OCI-LY7 (cell line): ENCODE data around the gene CDH15. TPM values are rescaled to one million over a fixed set of nuclear protein-coding genes. Genes with fewer than 3 reads are reported as not detected.

Experiments
- BruUV-seq: library from RNA; stranded (reverse); fragments of 400-500 nt; replicated peaks from 2 replicates; lab custom pipeline; 2021; lab: Mats Ljungman, UMichigan
- CTCF ChIA-PET: fragments of 300-600 bp; sonication (Branson Sonifier 250); formaldehyde crosslinking; loops from one replicate; lab custom pipeline; 2022; ENCODE audit warnings: antibody characterized with exemption; ENCODE audit not compliant: unreplicated experiment; lab: Charles Lee
- POLR2A ChIA-PET: fragments of 300-600 bp; sonication (Branson Sonifier 250); formaldehyde crosslinking; loops from one replicate; lab custom pipeline; 2022; ENCODE audit warnings: antibody characterized with exemption; lab: Charles Lee
- DNase-seq: peaks from one replicate; pipeline ENCODE4 v3.0.0-alpha.2; 2015; ENCODE audit warnings: low spot score
- H2AFZ ChIP-seq: fragments of 200-600 bp; sonication (generic), shearing (Covaris generic); 2 replicates; pipeline ENCODE4 v1.6.1; 2014; ENCODE audit warnings: mild to moderate bottlenecking, antibody characterized with exemption, low read length, moderate library complexity
- H3K27ac ChIP-seq: fragments of 200-600 bp; sonication (generic); 2 replicates; pipeline ENCODE4 v1.5.1; 2014; ENCODE audit warnings: mixed run types, low read depth, mild to moderate bottlenecking, moderate library complexity, low read length, inconsistent platforms; ENCODE audit not compliant: poor library complexity, severe bottlenecking
- H3K36me3 ChIP-seq: fragments of 200-600 bp; sonication (generic); 2 replicates; pipeline ENCODE4 v1.6.1; 2014; ENCODE audit warnings: mild to moderate bottlenecking, antibody characterized with exemption, low read length, moderate library complexity, mixed read lengths; ENCODE audit not compliant: insufficient read depth
- H3K4me1 ChIP-seq: fragments of 200-600 bp; sonication (generic); 2 replicates; pipeline ENCODE4 v1.5.1; 2014; ENCODE audit warnings: mild to moderate bottlenecking, low read length; ENCODE audit not compliant: insufficient read depth, poor library complexity, severe bottlenecking
- H3K4me2 ChIP-seq: fragments of 200-600 bp; sonication (generic); 2 replicates; pipeline ENCODE4 v1.6.1; 2014; ENCODE audit warnings: mild to moderate bottlenecking, low read length
- H3K4me3 ChIP-seq: fragments of 200-600 bp; sonication (generic); 2 replicates; pipeline ENCODE4 v1.5.1; 2014; ENCODE audit warnings: mild to moderate bottlenecking, low read depth, low read length; ENCODE audit not compliant: poor library complexity, severe bottlenecking
- H3K79me2 ChIP-seq: fragments of 200-600 bp; sonication (generic); 2 replicates; pipeline ENCODE4 v1.6.1; 2016; ENCODE audit warnings: low read depth, mild to moderate bottlenecking, low read length, moderate library complexity, mixed read lengths; ENCODE audit not compliant: insufficient read depth
- H3K9me2 ChIP-seq: fragments of 200-600 bp; sonication (generic); 2 replicates; pipeline ENCODE4 v1.6.1; 2016; ENCODE audit warnings: mild to moderate bottlenecking, low read length, mixed read lengths; ENCODE audit not compliant: insufficient read depth
- H3K9me3 ChIP-seq: fragments of 200-600 bp; sonication (generic); 2 replicates; pipeline ENCODE4 v1.6.1; 2014; ENCODE audit warnings: mild to moderate bottlenecking, mixed run types, low read length, mixed read lengths
- H4K20me1 ChIP-seq: fragments of 200-600 bp; sonication (generic); 2 replicates; pipeline ENCODE4 v1.6.1; 2014; ENCODE audit warnings: mild to moderate bottlenecking, antibody characterized with exemption, low read length, moderate library complexity, mixed read lengths; ENCODE audit not compliant: insufficient read depth
- EZH2phosphoT487 ChIP-seq: fragments of 200-600 bp; sonication (generic); IDR thresholded peaks from 2 replicates; pipeline ENCODE4 v1.6.1; 2018; ENCODE audit warnings: low read depth, borderline replicate concordance, mild to moderate bottlenecking, mixed run types, antibody characterized with exemption, low read length, moderate library complexity, mixed read lengths
- intact Hi-C: fragments of 100-400 bp; cut with micrococcal nuclease; formaldehyde crosslinking; loops from one replicate; pipeline ENCODE4 v1.10.0; 2022; ENCODE audit not compliant: unreplicated experiment
- total RNA-seq, 2 experiments: library from RNA; depleted of rRNA in 1 of 2; stranded (reverse); fragments of >200 nt in 1 of 2; shearing (Covaris generic) in 1 of 2; gene quantifications; 2 replicates each; pipeline ENCODE4 v1.2.3, GENCODE V29; 2014 to 2022
- TF ChIP-seq, protein P1 (sequence below): fragments of 200-600 bp; sonication (generic); conservative IDR thresholded peaks from 2 replicates; pipeline ENCODE4 v1.5.1; 2014; ENCODE audit warnings: mild to moderate bottlenecking, antibody characterized with exemption, low read length, moderate library complexity, mixed read lengths

The CDH15 gene
- total RNA-seq, 2 experiments from 2014 or later = not detected

DNA sequence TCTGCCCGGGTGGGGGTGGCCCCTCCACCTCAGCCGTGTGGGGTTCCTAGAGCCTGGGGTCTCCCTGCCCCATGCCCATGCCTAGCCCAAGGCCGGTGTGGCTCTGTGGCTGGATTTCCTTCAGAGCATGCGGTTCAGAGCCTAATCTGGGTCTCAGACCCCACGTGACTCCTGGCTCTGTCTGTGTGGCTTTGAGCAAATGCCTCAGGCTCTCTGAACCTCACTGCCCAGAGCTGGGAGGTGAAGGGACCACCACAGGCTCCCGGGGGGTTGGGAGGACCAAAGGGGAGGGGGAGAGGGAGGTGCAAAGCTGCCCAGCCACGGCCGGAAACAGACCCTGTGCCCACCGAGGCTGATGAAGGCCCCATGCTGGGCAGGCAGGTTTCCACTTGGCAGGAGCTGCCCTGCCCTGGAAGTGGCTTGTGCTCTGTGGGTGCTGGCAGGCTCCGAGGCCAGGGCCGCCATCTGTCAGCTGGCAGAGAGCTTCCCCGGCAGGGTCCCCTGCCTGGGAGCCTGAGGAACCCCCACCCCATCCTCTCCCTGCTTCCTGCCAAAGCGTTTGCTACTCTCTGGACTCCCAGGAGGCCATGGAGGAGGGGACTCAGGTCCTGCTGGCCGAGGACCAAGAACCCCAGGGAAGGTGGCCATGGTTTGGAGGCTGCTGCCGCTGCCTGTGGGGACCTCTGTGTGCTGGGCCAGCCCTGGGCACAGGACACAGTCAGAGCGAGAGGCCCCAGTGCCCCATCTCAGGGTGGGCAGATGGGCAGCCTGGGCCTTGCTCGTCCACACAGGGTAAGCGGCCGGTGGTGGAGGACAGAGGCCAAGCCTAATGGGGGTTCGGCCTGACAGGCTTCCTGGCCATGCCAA is 4.0 kb downstream of the CDH15 start:
- no peaks in the 10 kb centered on the region for H3K79me2 ChIP-seq
- no peaks in the 10 kb centered on the region for H3K36me3 ChIP-seq
- H4K20me1 ChIP-seq = no peaks in the 10 kb centered on the region
- H3K9me2 ChIP-seq = no peaks in the 10 kb centered on the region
- no peak overlapping the region for H3K27ac ChIP-seq
- H3K9me3 ChIP-seq = no peaks in the 10 kb centered on the region
- intact Hi-C loops = no loop called here
- TF ChIP-seq, protein P1, sequence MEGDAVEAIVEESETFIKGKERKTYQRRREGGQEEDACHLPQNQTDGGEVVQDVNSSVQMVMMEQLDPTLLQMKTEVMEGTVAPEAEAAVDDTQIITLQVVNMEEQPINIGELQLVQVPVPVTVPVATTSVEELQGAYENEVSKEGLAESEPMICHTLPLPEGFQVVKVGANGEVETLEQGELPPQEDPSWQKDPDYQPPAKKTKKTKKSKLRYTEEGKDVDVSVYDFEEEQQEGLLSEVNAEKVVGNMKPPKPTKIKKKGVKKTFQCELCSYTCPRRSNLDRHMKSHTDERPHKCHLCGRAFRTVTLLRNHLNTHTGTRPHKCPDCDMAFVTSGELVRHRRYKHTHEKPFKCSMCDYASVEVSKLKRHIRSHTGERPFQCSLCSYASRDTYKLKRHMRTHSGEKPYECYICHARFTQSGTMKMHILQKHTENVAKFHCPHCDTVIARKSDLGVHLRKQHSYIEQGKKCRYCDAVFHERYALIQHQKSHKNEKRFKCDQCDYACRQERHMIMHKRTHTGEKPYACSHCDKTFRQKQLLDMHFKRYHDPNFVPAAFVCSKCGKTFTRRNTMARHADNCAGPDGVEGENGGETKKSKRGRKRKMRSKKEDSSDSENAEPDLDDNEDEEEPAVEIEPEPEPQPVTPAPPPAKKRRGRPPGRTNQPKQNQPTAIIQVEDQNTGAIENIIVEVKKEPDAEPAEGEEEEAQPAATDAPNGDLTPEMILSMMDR = no peak
- no peak for TF ChIP-seq EZH2phosphoT487
- no peak overlapping the region for H3K4me3 ChIP-seq
- H3K4me2 ChIP-seq = no peak overlapping the region
- H3K4me1 ChIP-seq = peaks cover 10% of the 10 kb centered on the region
- POLR2A ChIA-PET = no interaction called here
- BruUV-seq = no TSS peak
- H2AFZ ChIP-seq = no peak overlapping the region
- CTCF ChIA-PET = interaction anchor here (0.6 kb wide), 1 partner anchor 17 kb away, joined by 5 read pairs; no protein-coding TSS in a partner anchor
- no peak for DNase-seq

DNA sequence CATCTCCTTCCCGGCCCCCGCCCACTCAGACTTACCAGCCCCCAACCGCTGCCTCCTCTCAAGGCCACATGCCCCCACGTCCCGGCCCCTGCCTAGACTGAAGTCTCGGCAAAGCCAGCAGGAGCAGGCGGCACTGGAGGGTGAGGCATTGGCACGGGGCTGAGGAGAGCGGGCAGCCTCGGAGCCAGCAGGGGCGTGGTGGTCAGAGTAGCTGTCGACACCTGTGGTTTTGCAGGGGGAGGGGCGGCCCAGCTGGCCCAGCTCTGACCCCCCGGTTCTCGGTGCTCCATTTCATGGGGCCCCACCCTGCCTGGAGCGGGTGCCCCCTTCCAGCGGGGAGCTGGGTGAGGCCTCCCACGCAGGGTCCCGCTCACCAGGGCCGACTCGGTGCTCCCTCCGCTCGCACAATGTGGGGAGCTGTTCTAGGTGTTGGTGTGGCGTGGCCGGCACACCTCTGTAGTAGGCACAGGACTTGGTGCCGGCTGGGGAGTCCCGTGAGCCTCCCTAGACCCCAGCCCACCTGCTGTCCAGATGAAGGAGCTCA is 4.7 kb downstream of the CDH15 start:
- Histone ChIP-seq H4K20me1 (no peaks in the 10 kb centered on the region), H3K9me2 (no peaks in the 10 kb centered on the region), H3K27ac (no peak overlapping the region), H3K36me3 (no peaks in the 10 kb centered on the region), H2AFZ (no peak overlapping the region), H3K4me3 (no peak overlapping the region), H3K79me2 (no peaks in the 10 kb centered on the region), H3K4me1 (peaks cover 4% of the 10 kb centered on the region), H3K9me3 (no peaks in the 10 kb centered on the region), H3K4me2 (no peak overlapping the region)
- TF ChIP-seq, protein P1 = no peak
- no peak for TF ChIP-seq EZH2phosphoT487
- DNase-seq = no peak
- POLR2A ChIA-PET = no interaction called here
- intact Hi-C loops = no loop called here
- no TSS peak for BruUV-seq
- CTCF ChIA-PET = no interaction called here

DNA sequence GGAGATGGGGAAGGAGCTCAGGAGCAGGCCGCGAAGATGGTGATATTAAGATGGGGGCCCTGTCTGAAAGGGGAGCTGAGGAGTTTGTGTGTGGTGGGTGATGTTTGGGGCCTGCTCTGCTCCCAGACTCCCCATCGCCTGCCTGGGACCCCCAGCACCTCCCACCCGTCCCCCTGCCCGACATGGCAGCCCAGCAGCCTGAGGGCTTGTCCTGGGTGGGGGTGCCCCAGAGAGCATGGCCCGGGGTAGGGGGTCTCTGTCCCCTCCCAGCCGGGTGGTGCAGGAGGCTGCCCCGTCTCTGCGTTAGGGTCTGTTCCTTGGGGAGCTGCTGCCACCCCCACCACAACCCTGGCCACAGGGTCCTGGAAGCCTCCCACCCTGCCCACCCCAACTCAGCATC is 5.2 kb downstream of the CDH15 start:
- BruUV-seq = no TSS peak
- CTCF ChIA-PET = no interaction called here
- no peak for DNase-seq

More for the DNA sequence above, 5.2 kb downstream of the CDH15 start:
- peaks cover 2% of the 10 kb centered on the region for H3K4me1 ChIP-seq
- H2AFZ ChIP-seq = no peak overlapping the region
- intact Hi-C loops = no loop called here
- H3K9me2 ChIP-seq = no peaks in the 10 kb centered on the region
- no peak for TF ChIP-seq EZH2phosphoT487
- TF ChIP-seq, protein P1 = no peak
- no peak overlapping the region for H3K4me3 ChIP-seq
- no peak overlapping the region for H3K4me2 ChIP-seq
- no peaks in the 10 kb centered on the region for H4K20me1 ChIP-seq
- no peak overlapping the region for H3K27ac ChIP-seq
- no peaks in the 10 kb centered on the region for H3K36me3 ChIP-seq
- POLR2A ChIA-PET = interaction anchor here (0.6 kb wide), 1 partner anchor 155 kb away, joined by 4 read pairs; no protein-coding TSS in a partner anchor
- no peaks in the 10 kb centered on the region for H3K9me3 ChIP-seq
- H3K79me2 ChIP-seq = no peaks in the 10 kb centered on the region
